HepG2 (cell line): ENCODE results near the gene SCNM1.

ENCODE experiments used
- CREB1 ChIP-seq, 2 experiments: fragments of 450-650 bp in 1 of 2; IDR thresholded peaks; 2 replicates each; pipeline ENCODE4 v1.6.1; 2016 to 2017; ENCODE audit warnings: control low read depth in 1 of 2, mild to moderate bottlenecking in 1 of 2, missing compliant biosample characterization in 1 of 2, missing genetic modification characterization in 1 of 2
- DR1 ChIP-seq: sonication (generic); formaldehyde crosslinking; IDR thresholded peaks from 2 replicates; pipeline ENCODE4 v1.8.0; 2021; ENCODE audit warnings: mild to moderate bottlenecking, missing genetic modification reagents, inconsistent platforms
- EZH2 ChIP-seq: conservative IDR thresholded peaks from 2 replicates; pipeline ENCODE4 v1.6.1; 2012; ENCODE audit warnings: mild to moderate bottlenecking, low read depth, low read length, moderate library complexity
- IRF2 ChIP-seq: IDR thresholded peaks from 2 replicates; pipeline ENCODE4 v1.6.1; 2018; ENCODE audit warnings: missing genetic modification reagents, missing compliant biosample characterization
- KMT2A ChIP-seq: sonication (generic); formaldehyde crosslinking; IDR thresholded peaks from 2 replicates; pipeline ENCODE4 v1.4.0; 2020; ENCODE audit warnings: missing genetic modification reagents
- NFKB2 ChIP-seq: sonication (generic); formaldehyde crosslinking; IDR thresholded peaks from 2 replicates; pipeline ENCODE4 v1.4.0; 2020; ENCODE audit warnings: missing genetic modification reagents, borderline replicate concordance
- POLR2AphosphoS5 ChIP-seq: IDR thresholded peaks from 2 replicates; pipeline ENCODE4 v1.6.1; 2012; ENCODE audit warnings: low read depth, low read length
- TAF1 ChIP-seq: sonication (generic); formaldehyde crosslinking; IDR thresholded peaks from 2 replicates; pipeline ENCODE4 v1.4.0; 2020; ENCODE audit warnings: missing genetic modification reagents
- ZNF232 ChIP-seq: sonication (generic); formaldehyde crosslinking; IDR thresholded peaks from 2 replicates; pipeline ENCODE4 v1.4.0; 2020; ENCODE audit warnings: missing genetic modification reagents, borderline replicate concordance
- ZNF354B ChIP-seq: sonication (generic); formaldehyde crosslinking; IDR thresholded peaks from 2 replicates; pipeline ENCODE4 v1.8.0; 2022; ENCODE audit warnings: mild to moderate bottlenecking, missing genetic modification reagents
- TF ChIP-seq, protein P1 (sequence below): sonication (generic); formaldehyde crosslinking; IDR thresholded peaks from 2 replicates; pipeline ENCODE4 v1.4.0; 2020; ENCODE audit warnings: mild to moderate bottlenecking, missing genetic modification reagents
- TF ChIP-seq, protein P2 (sequence below): IDR thresholded peaks from 2 replicates; pipeline ENCODE4 v1.6.1; 2016; ENCODE audit warnings: missing genetic modification reagents, missing compliant biosample characterization

DNA sequence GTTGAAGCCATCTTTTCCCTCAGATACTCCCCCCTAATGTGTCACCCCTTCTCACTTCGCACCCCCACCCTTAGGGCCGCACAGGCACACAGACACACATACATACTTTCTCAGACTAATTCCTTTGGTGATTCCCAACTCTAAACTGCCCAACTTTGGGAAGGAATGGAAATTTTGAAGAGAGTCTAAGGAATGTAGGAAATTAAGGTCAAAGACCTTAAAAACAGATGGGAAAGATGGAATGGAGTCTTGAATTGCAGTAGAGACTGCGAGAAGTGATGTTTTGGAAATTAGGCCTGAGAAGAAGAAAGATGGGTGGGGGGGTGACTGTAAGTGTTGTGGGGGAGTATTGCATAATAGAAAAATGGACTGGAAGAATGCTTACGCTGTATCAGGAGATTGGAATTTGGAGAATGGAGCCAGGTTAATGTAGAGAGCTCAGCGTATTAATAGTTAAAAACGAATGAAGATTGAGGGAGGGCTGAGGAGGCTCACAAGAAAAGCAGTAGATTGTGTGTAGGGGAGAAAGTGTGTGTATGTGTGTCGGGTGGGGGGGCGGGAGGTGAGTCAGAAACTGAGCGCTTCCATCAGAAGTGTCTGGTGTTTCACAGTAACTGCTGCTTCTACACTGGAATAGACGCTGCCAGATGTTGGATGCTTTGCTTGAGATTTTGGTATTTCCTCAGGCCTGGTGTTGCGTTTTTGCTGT, 34.1 kb downstream of the SCNM1 start:
- no peak for TF ChIP-seq NFKB2 (CRISPR knock-in tag)
- TF ChIP-seq ZNF232 (CRISPR knock-in tag) = no peak
- TF ChIP-seq POLR2AphosphoS5 = no peak
- no peak for TF ChIP-seq CREB1 (IDR thresholded peaks at IDR 0.05)
- TF ChIP-seq CREB1 (CRISPR knock-in tag; IDR thresholded peaks at IDR 0.05) = no peak
- no peak for TF ChIP-seq EZH2
- TF ChIP-seq, protein P1, sequence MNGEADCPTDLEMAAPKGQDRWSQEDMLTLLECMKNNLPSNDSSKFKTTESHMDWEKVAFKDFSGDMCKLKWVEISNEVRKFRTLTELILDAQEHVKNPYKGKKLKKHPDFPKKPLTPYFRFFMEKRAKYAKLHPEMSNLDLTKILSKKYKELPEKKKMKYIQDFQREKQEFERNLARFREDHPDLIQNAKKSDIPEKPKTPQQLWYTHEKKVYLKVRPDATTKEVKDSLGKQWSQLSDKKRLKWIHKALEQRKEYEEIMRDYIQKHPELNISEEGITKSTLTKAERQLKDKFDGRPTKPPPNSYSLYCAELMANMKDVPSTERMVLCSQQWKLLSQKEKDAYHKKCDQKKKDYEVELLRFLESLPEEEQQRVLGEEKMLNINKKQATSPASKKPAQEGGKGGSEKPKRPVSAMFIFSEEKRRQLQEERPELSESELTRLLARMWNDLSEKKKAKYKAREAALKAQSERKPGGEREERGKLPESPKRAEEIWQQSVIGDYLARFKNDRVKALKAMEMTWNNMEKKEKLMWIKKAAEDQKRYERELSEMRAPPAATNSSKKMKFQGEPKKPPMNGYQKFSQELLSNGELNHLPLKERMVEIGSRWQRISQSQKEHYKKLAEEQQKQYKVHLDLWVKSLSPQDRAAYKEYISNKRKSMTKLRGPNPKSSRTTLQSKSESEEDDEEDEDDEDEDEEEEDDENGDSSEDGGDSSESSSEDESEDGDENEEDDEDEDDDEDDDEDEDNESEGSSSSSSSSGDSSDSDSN (CRISPR knock-in tag) = no peak
- no peak for TF ChIP-seq IRF2 (CRISPR knock-in tag)
- no peak for TF ChIP-seq ZNF354B
- TF ChIP-seq TAF1 = no peak
- TF ChIP-seq KMT2A (CRISPR knock-in tag) = no peak
- TF ChIP-seq, protein P2, sequence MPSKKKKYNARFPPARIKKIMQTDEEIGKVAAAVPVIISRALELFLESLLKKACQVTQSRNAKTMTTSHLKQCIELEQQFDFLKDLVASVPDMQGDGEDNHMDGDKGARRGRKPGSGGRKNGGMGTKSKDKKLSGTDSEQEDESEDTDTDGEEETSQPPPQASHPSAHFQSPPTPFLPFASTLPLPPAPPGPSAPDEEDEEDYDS (CRISPR knock-in tag) = no peak
- no peak for TF ChIP-seq DR1
